ENCODE measurements around the gene ABCB6.

DNA sequence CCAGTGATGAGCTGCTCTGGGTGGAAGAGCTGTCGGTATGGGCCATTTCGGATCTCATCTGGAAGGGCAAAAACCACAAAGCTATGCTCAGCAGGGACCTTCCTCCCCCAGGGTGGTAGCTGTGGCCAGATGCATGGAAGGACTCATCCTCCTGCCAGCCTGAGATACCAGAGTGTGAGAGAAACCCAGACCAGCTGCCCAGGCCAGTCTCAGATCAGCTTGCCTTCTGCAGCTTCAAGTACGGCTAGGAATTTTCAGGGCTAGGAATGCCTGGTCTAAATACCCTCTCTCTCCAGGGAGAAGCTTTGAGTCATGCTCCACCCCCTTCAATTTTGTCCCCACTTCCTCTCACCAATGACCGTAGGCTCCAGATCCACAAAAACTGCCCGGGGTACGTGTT lies 32.9 kb upstream of the ABCB6 start:
- TF ChIP-seq EZH2 (IDR thresholded peaks at IDR 0.05; ENCODE audit: insufficient read depth, poor library complexity, severe bottlenecking) (no peak), EZH2phosphoT487 (IDR thresholded peaks at IDR 0.05; ENCODE audit: insufficient read depth, low read depth) (no peak)

Measured in GM23248 (cell line).